PC-3 (cell line): Measurements from ENCODE around the gene BID. TPM values are rescaled to one million over a fixed set of nuclear protein-coding genes. Genes with fewer than 3 reads are reported as not detected.
"Not testable (repeated sequence)": the region's sequence is repeated elsewhere in the genome, so short reads cannot be mapped to it uniquely, and the experiment has no call there.

Experiments used
- ATAC-seq: fragments of 200-7000 bp; cut with Tn5 transposase; 2 replicates; pipeline ENCODE4 v1.9.1; 2020; ENCODE audit warnings: mild to moderate bottlenecking, moderate library complexity
- BruUV-seq: library from RNA; stranded (reverse); fragments of 400-500 nt; replicated peaks from 2 replicates; lab custom pipeline; 2021; lab: Mats Ljungman, UMichigan
- CTCF ChIA-PET: fragments of 300-600 bp; sonication (Branson Sonifier 250); formaldehyde crosslinking; loops from one replicate; lab custom pipeline; 2022; ENCODE audit warnings: antibody characterized with exemption; lab: Charles Lee
- POLR2A ChIA-PET: fragments of 300-600 bp; sonication (Branson Sonifier 250); formaldehyde crosslinking; loops from one replicate; lab custom pipeline; 2022; ENCODE audit warnings: antibody characterized with exemption; ENCODE audit not compliant: unreplicated experiment; lab: Charles Lee
- DNase-seq: peaks from one replicate; pipeline ENCODE4 v3.0.0-alpha.2; 2015
- H2AFZ ChIP-seq: fragments of 300-600 bp; sonication (generic); 2 replicates; pipeline ENCODE4 v1.6.0; 2016; ENCODE audit warnings: antibody characterized with exemption, low read length
- H3F3A ChIP-seq: fragments of 300-600 bp; sonication (generic); one replicate; pipeline ENCODE4 v1.6.0; 2017; ENCODE audit warnings: antibody characterized with exemption, low read length, control low read depth, mild to moderate bottlenecking; ENCODE audit not compliant: unreplicated experiment
- H3K27ac ChIP-seq: fragments of 300-600 bp; sonication (generic); 2 replicates; pipeline ENCODE4 v1.5.1; 2016; ENCODE audit warnings: mild to moderate bottlenecking, low read length
- H3K27me3 ChIP-seq: fragments of 300-600 bp; sonication (generic); 2 replicates; pipeline ENCODE4 v1.6.1; 2016; ENCODE audit warnings: low read length, mixed read lengths
- H3K36me3 ChIP-seq: fragments of 300-600 bp; sonication (generic); 2 replicates; pipeline ENCODE4 v1.6.1; 2016; ENCODE audit warnings: low read depth, mixed run types, low read length, mixed read lengths
- H3K4me1 ChIP-seq: fragments of 300-600 bp; sonication (generic); 2 replicates; pipeline ENCODE4 v1.5.1; 2016; ENCODE audit warnings: low read length; ENCODE audit not compliant: insufficient read depth
- H3K4me2 ChIP-seq: fragments of 300-600 bp; sonication (generic); 2 replicates; pipeline ENCODE4 v1.6.0; 2016; ENCODE audit warnings: low read length
- H3K4me3 ChIP-seq: fragments of 300-600 bp; sonication (generic); 2 replicates; pipeline ENCODE4 v1.5.1; 2016; ENCODE audit warnings: mild to moderate bottlenecking, low read length, mixed read lengths
- H3K79me2 ChIP-seq: fragments of 300-600 bp; sonication (generic); 2 replicates; pipeline ENCODE4 v1.6.1; 2017; ENCODE audit warnings: low read length, mixed read lengths
- H3K9ac ChIP-seq: fragments of 300-600 bp; sonication (generic); 2 replicates; pipeline ENCODE4 v1.6.0; 2016; ENCODE audit warnings: mild to moderate bottlenecking, low read length
- H3K9me2 ChIP-seq: fragments of 300-600 bp; sonication (generic); replicated peaks from 2 replicates; pipeline ENCODE4 v1.6.1; 2016; ENCODE audit warnings: mixed run types, low read length, mixed read lengths
- H3K9me3 ChIP-seq: fragments of 300-600 bp; sonication (generic); 2 replicates; pipeline ENCODE4 v1.6.1; 2016; ENCODE audit warnings: low read length, mixed read lengths
- H4K20me1 ChIP-seq: fragments of 300-600 bp; sonication (generic); 2 replicates; pipeline ENCODE4 v1.6.1; 2016; ENCODE audit warnings: low read length, mixed read lengths
- EZH2 ChIP-seq: fragments of 300-600 bp; sonication (generic); IDR thresholded peaks from one replicate; pipeline ENCODE4 v1.6.1; 2017; ENCODE audit warnings: antibody characterized with exemption, mild to moderate bottlenecking, low read length; ENCODE audit not compliant: unreplicated experiment
- EZH2phosphoT487 ChIP-seq: fragments of 300-600 bp; sonication (generic); IDR thresholded peaks from 2 replicates; pipeline ENCODE4 v1.6.1; 2018; ENCODE audit warnings: mild to moderate bottlenecking, antibody characterized with exemption, low read length, borderline replicate concordance
- intact Hi-C: fragments of 100-400 bp; cut with micrococcal nuclease; formaldehyde crosslinking; loops from 2 replicates; pipeline ENCODE4 v1.9.0; 2023
- total RNA-seq: library from RNA; depleted of rRNA; stranded (reverse); fragments of >200 nt; gene quantifications from 2 replicates; pipeline ENCODE4 v1.2.3, GENCODE V29; 2014
- TF ChIP-seq, protein P1 (sequence below): fragments of 300-600 bp; sonication (generic); conservative IDR thresholded peaks from 2 replicates; pipeline ENCODE4 v1.5.1; 2017; ENCODE audit warnings: antibody characterized with exemption, low read depth, mild to moderate bottlenecking, low read length

BID gene
- total RNA-seq, 1 experiment from 2014 or later, result 123 TPM

- Histone ChIP-seq H3K9me2 (no peaks in the 10 kb centered on the region), H3K9me3 (no peaks in the 10 kb centered on the region), H3K4me3 (no peak overlapping the region), H3K4me1 (no peaks in the 10 kb centered on the region), H3K27ac (no peak overlapping the region), H3K27me3 (no peaks in the 10 kb centered on the region), H3K9ac (no peak overlapping the region), H3K36me3 (no peaks in the 10 kb centered on the region), H2AFZ (no peak overlapping the region), H3K79me2 (peaks cover 23% of the 10 kb centered on the region), H3F3A (no peaks in the 10 kb centered on the region), H4K20me1 (0 out of 2 replicates have a peak, but pooled peaks cover 4% of the 10 kb centered on the region), H3K4me2 (no peak overlapping the region)
- ATAC-seq, result no peak
- ChIA-PET POLR2A (no interaction called here), CTCF (no interaction called here)
- no TSS peak for BruUV-seq
- no peak for TF ChIP-seq EZH2phosphoT487
- TF ChIP-seq EZH2, result no peak
- DNase-seq, result no peak
- intact Hi-C loops, result no loop called here
These were observed 10.2 kb downstream of the BID start for GRCh38 chr22:17764036-17764435.

- H3K27me3 ChIP-seq, H3K9ac ChIP-seq, DNase-seq, H3K9me2 ChIP-seq, H3F3A ChIP-seq, BruUV-seq, H3K27ac ChIP-seq, H3K4me3 ChIP-seq, POLR2A ChIA-PET, H4K20me1 ChIP-seq, CTCF ChIA-PET, H2AFZ ChIP-seq, H3K4me2 ChIP-seq, H3K9me3 ChIP-seq, H3K4me1 ChIP-seq, H3K36me3 ChIP-seq, ATAC-seq, intact Hi-C loops: not testable (repeated sequence)
- peaks cover 23% of the 10 kb centered on the region for H3K79me2 ChIP-seq
These were observed 10.8 kb downstream of the BID start for GRCh38 chr22:17763442-17763841.

DNA sequence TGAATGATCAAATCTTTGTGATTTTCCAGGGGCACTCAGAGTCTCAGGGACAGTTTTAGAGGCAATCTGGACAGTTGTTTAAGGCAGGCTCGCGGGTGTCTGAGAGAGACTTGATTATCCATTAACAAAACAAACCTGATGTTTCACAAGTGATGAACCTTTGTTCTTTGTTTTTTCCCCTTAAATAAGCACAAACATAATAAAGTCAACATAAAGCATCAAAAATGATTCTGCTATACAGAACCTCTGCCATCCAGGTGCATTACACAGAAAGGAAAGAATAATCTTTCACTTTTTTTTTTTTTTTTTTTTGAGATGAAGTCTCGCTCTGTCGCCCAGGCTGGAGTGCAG, 13.2 kb downstream of the BID start:
- no TSS peak for BruUV-seq
- no peaks in the 10 kb centered on the region for H4K20me1 ChIP-seq
- H3K27me3 ChIP-seq, result no peaks in the 10 kb centered on the region
- no peak overlapping the region for H2AFZ ChIP-seq
- no peak overlapping the region for H3K27ac ChIP-seq
- H3K36me3 ChIP-seq, result no peaks in the 10 kb centered on the region
- no peaks in the 10 kb centered on the region for H3K9me3 ChIP-seq
- H3K4me1 ChIP-seq, result no peaks in the 10 kb centered on the region
- TF ChIP-seq EZH2phosphoT487, result no peak
- TF ChIP-seq, protein P1, sequence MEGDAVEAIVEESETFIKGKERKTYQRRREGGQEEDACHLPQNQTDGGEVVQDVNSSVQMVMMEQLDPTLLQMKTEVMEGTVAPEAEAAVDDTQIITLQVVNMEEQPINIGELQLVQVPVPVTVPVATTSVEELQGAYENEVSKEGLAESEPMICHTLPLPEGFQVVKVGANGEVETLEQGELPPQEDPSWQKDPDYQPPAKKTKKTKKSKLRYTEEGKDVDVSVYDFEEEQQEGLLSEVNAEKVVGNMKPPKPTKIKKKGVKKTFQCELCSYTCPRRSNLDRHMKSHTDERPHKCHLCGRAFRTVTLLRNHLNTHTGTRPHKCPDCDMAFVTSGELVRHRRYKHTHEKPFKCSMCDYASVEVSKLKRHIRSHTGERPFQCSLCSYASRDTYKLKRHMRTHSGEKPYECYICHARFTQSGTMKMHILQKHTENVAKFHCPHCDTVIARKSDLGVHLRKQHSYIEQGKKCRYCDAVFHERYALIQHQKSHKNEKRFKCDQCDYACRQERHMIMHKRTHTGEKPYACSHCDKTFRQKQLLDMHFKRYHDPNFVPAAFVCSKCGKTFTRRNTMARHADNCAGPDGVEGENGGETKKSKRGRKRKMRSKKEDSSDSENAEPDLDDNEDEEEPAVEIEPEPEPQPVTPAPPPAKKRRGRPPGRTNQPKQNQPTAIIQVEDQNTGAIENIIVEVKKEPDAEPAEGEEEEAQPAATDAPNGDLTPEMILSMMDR, result no peak
- TF ChIP-seq EZH2, result no peak
- H3K4me3 ChIP-seq, result no peak overlapping the region
- intact Hi-C loops, result no loop called here
- DNase-seq (no peak), ATAC-seq (no peak)
- H3F3A ChIP-seq, result no peaks in the 10 kb centered on the region
- ChIA-PET POLR2A (no interaction called here), CTCF (no interaction called here)
- 0 out of 2 replicates have a peak, but pooled peaks cover 11% of the 10 kb centered on the region for H3K79me2 ChIP-seq
- no peak overlapping the region for H3K9ac ChIP-seq
- no peaks in the 10 kb centered on the region for H3K9me2 ChIP-seq
- no peak overlapping the region for H3K4me2 ChIP-seq

DNA sequence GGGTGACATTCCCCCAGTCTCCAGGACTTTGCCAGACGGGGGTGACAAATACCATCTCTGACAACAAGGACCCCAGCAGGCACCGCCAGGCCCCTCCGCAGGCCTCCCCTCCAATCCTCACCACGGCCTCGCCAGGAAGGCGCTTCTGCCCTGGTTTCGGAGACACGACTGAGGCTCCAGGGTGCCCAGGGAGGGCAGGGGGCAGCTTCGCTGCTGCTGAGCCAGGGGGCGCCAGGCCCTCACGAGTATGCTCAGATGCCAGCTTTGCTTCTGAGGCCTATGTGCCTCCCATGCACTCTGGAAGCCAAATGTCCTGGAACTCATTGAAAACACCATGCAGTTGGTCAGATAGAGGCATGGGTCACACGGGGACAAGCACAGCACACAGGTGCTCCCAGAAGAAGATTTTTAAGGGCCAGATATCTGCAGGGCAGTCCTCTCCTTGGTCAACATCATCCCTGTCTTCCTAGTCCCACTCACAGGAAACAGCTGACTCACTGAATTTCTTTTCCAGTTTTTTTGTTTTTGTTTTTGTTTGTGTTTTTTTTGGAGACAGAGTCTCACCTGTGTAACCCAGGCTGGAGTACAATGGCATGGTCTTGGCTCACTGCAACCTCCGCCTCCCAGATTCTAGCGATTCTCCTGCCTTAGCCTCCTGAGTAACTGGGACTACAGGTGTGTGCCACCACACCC, 19.9 kb downstream of the BID start:
- Histone ChIP-seq H3K4me3 (no peak overlapping the region), H3K27ac (no peak overlapping the region), H3K79me2 (no peaks in the 10 kb centered on the region), H2AFZ (no peak overlapping the region), H3K4me2 (no peak overlapping the region), H3K27me3 (no peaks in the 10 kb centered on the region), H3K9me2 (no peaks in the 10 kb centered on the region), H3K9me3 (no peaks in the 10 kb centered on the region), H3K36me3 (no peaks in the 10 kb centered on the region), H3K4me1 (peaks cover 9% of the 10 kb centered on the region; the same call in 1 of the 2 replicates), H3K9ac (no peak overlapping the region), H3F3A (no peaks in the 10 kb centered on the region), H4K20me1 (no peaks in the 10 kb centered on the region)
- ATAC-seq, result no peak
- TF ChIP-seq EZH2phosphoT487, result no peak
- TF ChIP-seq, protein P1, result peak; percentile 45
- peak; percentile 7 for DNase-seq
- ChIA-PET CTCF (interaction anchor here (1.2 kb wide), 1 partner anchor 31 kb away, joined by 5 read pairs; no protein-coding TSS in a partner anchor), POLR2A (no interaction called here)
- no TSS peak for BruUV-seq
- intact Hi-C loops, result loop anchor here (1.0 kb wide), 1 partner anchor 31 kb away; no protein-coding TSS in a partner anchor
